ENCODE results near the gene ZNRF3. TPM values are rescaled to one million over a fixed set of nuclear protein-coding genes. Genes with fewer than 3 reads are reported as not detected.

Gene ZNRF3
- total and polyA plus RNA-seq, 7 donors, result 0.23 to 13.6 (median 8.9) TPM

- H3K36me3 ChIP-seq, result no peaks in the 10 kb centered on the region
- intact Hi-C loops (cut with DNase I), result no loop called here
- H3K27ac ChIP-seq, result no peak overlapping the region
- H3K4me1 ChIP-seq, result peaks cover 0 to 18% (median 17%) of the 10 kb centered on the region in 4 donors
- H3K9me3 ChIP-seq, result no peaks in the 10 kb centered on the region
- H3K4me3 ChIP-seq, result no peak overlapping the region
- no peak for TF ChIP-seq EP300 (IDR thresholded peaks at IDR 0.05)
- TF ChIP-seq POLR2A (IDR thresholded peaks at IDR 0.05), result no peak
- no peak for TF ChIP-seq CTCF (IDR thresholded peaks at IDR 0.05)
- DNase-seq, result no peak
- 93 to 94% methylated on average over 14 of the region's 14 CpGs for WGBS, 2 donors
- H3K27me3 ChIP-seq, result no peaks in the 10 kb centered on the region
Observed at GRCh38 chr22:28981818-28982499, 98.6 kb downstream of the ZNRF3 start.

GRCh38 chr22:28983190-28983589 is 99.8 kb downstream of the ZNRF3 start:
- no peak for DNase-seq
- Histone ChIP-seq H3K27ac (no peak overlapping the region), H3K27me3 (no peaks in the 10 kb centered on the region), H3K9me3 (no peaks in the 10 kb centered on the region), H3K4me1 (peaks cover 0 to 14% (median 8%) of the 10 kb centered on the region in 4 donors), H3K36me3 (no peaks in the 10 kb centered on the region), H3K4me3 (no peak overlapping the region)
- TF ChIP-seq POLR2AphosphoS5 (IDR thresholded peaks at IDR 0.05) (no peak), EP300 (IDR thresholded peaks at IDR 0.05) (no peak), POLR2A (IDR thresholded peaks at IDR 0.05) (no peak), CTCF (IDR thresholded peaks at IDR 0.05) (no peak)
- 92 to 93% methylated on average over 7 of the region's 7 CpGs for WGBS, 2 donors
- intact Hi-C loops (cut with DNase I), result no loop called here

- intact Hi-C loops (cut with DNase I), result no loop called here
- 71 to 81% methylated on average over 4 of the region's 4 CpGs for WGBS, 2 donors
- DNase-seq, result no peak
Observed at GRCh38 chr22:28983788-28984441, 100.5 kb downstream of the ZNRF3 start.

DNA sequence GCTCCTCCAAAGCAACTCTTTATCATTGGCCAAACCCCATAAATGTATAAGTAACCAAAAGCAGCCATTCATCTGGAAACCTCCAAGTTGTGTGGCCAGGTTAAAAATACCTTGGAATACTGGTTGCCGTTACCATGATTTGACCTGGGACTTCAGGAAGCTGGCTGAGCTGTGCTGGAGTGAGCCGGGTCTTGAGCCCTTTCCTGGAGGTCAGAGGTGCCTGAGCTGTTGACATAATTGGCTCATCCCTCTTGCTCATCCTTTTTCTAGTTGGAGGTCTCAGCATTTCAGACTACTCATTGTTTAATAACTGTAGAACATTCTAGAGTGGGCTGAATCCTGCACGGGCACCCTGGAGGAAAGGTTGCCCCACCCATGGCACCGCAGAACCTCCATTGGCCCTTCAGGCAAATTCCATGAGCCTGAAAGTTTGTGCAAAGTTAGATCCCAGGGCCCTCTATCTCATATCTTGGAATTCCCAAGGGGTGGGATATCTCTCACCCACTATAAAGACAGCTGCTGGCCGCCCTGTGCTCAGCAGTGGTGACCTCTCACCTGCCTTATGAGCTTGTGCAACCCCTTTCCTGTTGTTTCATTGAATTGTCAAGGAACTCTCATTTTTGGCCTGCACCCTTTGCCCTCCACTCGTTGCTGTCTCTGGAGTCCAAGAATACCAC is 101.2 kb downstream of the ZNRF3 start:
- no peak for DNase-seq
- H3K9me3 ChIP-seq, result no peaks in the 10 kb centered on the region
- TF ChIP-seq POLR2AphosphoS5 (IDR thresholded peaks at IDR 0.05) (no peak), POLR2A (IDR thresholded peaks at IDR 0.05) (no peak), CTCF (IDR thresholded peaks at IDR 0.05) (no peak), EP300 (IDR thresholded peaks at IDR 0.05) (no peak)
- peaks cover 0 to 23% (median 15%) of the 10 kb centered on the region in 4 donors for H3K4me1 ChIP-seq
- no peak overlapping the region for H3K4me3 ChIP-seq
- H3K27me3 ChIP-seq, result no peaks in the 10 kb centered on the region
- H3K36me3 ChIP-seq, result no peaks in the 10 kb centered on the region
- intact Hi-C loops (cut with DNase I), result loop anchor here (5.0 kb wide), 1 partner anchor 48 kb away; no protein-coding TSS in a partner anchor
- H3K27ac ChIP-seq, result no peak overlapping the region
- 84 to 88% methylated on average over 6 of the region's 6 CpGs for WGBS, 2 donors

More at GRCh38 chr22:28983788-28984441, 100.5 kb downstream of the ZNRF3 start:
- no peaks in the 10 kb centered on the region for H3K9me3 ChIP-seq
- H3K27me3 ChIP-seq, result no peaks in the 10 kb centered on the region
- no peak overlapping the region for H3K27ac ChIP-seq
- H3K36me3 ChIP-seq, result no peaks in the 10 kb centered on the region
- TF ChIP-seq POLR2A (IDR thresholded peaks at IDR 0.05) (no peak), POLR2AphosphoS5 (IDR thresholded peaks at IDR 0.05) (no peak), EP300 (IDR thresholded peaks at IDR 0.05) (no peak), CTCF (IDR thresholded peaks at IDR 0.05) (no peak)
- H3K4me3 ChIP-seq, result no peak overlapping the region
- H3K4me1 ChIP-seq, result peaks cover 0 to 16% (median 8%) of the 10 kb centered on the region in 4 donors
